PFSK-1 (cell line): ENCODE measurements around the gene MRTFB.

ENCODE experiments used
- FOXP2 ChIP-seq: optimal IDR thresholded peaks from 2 replicates; pipeline ENCODE3; 2011; ENCODE audit warnings: borderline replicate concordance, control low read depth, inconsistent platforms; ENCODE audit not compliant: insufficient read depth; ENCODE audit errors: extremely low read length, extremely low read depth
- POLR2AphosphoS5 ChIP-seq: IDR thresholded peaks from 2 replicates; pipeline ENCODE4 v1.6.1; 2012; ENCODE audit warnings: low read depth, mild to moderate bottlenecking, control low read depth, low read length, moderate library complexity
- REST ChIP-seq, 2 experiments: IDR thresholded peaks; 2 replicates each; pipeline versions ENCODE4 v1.6.1 to v1.8.0; 2011 to 2012; ENCODE audit warnings: low read depth in 2 of 2, low read length in 2 of 2, control low read depth in 1 of 2, inconsistent platforms in 1 of 2, mild to moderate bottlenecking in 1 of 2, moderate library complexity in 1 of 2; ENCODE audit not compliant: insufficient read depth in 1 of 2
- SIN3A ChIP-seq: IDR thresholded peaks from 2 replicates; pipeline ENCODE4 v1.6.1; 2012; ENCODE audit warnings: mild to moderate bottlenecking, low read length, moderate library complexity, borderline replicate concordance; ENCODE audit not compliant: insufficient read depth
- TAF1 ChIP-seq: IDR thresholded peaks from 2 replicates; pipeline ENCODE4 v1.6.1; 2012; ENCODE audit warnings: low read length, control low read depth, borderline replicate concordance; ENCODE audit not compliant: insufficient read depth

Gene MRTFB

GRCh38 chr16:14300705-14301168 lies 229.6 kb downstream of the MRTFB start:
- TF ChIP-seq SIN3A (no peak), FOXP2 (no peak), POLR2AphosphoS5 (no peak), TAF1 (no peak), REST (IDR thresholded peaks at IDR 0.05; ENCODE audit: insufficient read depth in 1 of 2, low read depth in 2 of 2, low read length in 2 of 2) (no peak)

GRCh38 chr16:14301169-14302030 lies 230.3 kb downstream of the MRTFB start:
- no peak for TF ChIP-seq POLR2AphosphoS5
- TF ChIP-seq TAF1: no peak
- no peak for TF ChIP-seq REST (IDR thresholded peaks at IDR 0.05; ENCODE audit: insufficient read depth in 1 of 2, low read depth in 2 of 2, low read length in 2 of 2)
- no peak for TF ChIP-seq FOXP2
- TF ChIP-seq SIN3A: no peak

GRCh38 chr16:14302031-14302398 lies 230.9 kb downstream of the MRTFB start:
- TF ChIP-seq FOXP2 (no peak), POLR2AphosphoS5 (no peak), SIN3A (no peak), TAF1 (no peak), REST (IDR thresholded peaks at IDR 0.05; ENCODE audit: insufficient read depth in 1 of 2, low read depth in 2 of 2, low read length in 2 of 2) (no peak)

GRCh38 chr16:14302399-14303181 lies 231.5 kb downstream of the MRTFB start:
- no peak for TF ChIP-seq REST (IDR thresholded peaks at IDR 0.05; ENCODE audit: insufficient read depth in 1 of 2, low read depth in 2 of 2, low read length in 2 of 2)
- TF ChIP-seq POLR2AphosphoS5: no peak
